WTC11 (cell line): ENCODE data around the gene ALOXE3.

Experiments
- CTCF ChIP-seq: fragments of 200-600 bp; IDR thresholded peaks from 2 replicates; pipeline ENCODE4 v1.8.0; 2022; ENCODE audit warnings: antibody characterized with exemption
- SP1 ChIP-seq: sonication (generic); formaldehyde crosslinking; conservative IDR thresholded peaks from 2 replicates; pipeline ENCODE4 v1.8.1; 2022; ENCODE audit warnings: missing genetic modification reagents

GRCh38 chr17:8156246-8156992 is 38.1 kb upstream of the ALOXE3 start:
- peak; percentile 99 for TF ChIP-seq SP1
- TF ChIP-seq CTCF, result no peak
